NCI-H1105 (cell line): ENCODE data around the gene SCYGR2.
"Not testable (repeated sequence)": the region's sequence is repeated elsewhere in the genome, so short reads cannot be mapped to it uniquely, and the experiment has no call there.

Source experiments
- DNase-seq: peaks from one replicate; lab custom pipeline; 2025; lab: John Stamatoyannopoulos, UW

Gene SCYGR2, protein sequence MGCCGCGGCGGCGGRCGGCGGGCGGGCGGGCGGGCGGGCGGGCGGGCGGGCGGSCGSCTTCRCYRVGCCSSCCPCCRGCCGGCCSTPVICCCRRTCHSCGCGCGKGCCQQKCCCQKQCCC

GRCh38 chr2:227598835-227599503 is at the start of gene SCYGR2:
TSS of gene SCYGR2 (plus strand) at chr2:227598893. CDS start at chr2:227598893, 0 bp downstream.
- DNase-seq, result not testable (repeated sequence)

DNA sequence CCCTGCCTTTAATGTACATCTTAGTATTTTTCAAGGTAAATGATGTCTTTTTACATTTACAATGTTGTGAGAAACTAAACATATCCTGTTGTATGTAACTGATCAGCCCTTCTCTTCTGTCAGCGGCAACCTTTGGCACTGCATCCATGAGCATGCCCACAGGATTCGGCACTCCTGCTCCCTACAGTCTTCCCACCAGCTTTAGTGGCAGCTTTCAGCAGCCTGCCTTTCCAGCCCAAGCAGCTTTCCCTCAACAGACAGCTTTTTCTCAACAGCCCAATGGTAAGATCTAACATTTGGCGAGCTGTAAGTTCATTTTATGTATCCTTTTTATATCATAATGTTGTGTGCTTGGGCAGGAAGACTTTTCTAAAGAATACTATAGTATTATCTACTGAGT is 46.9 kb upstream of the SCYGR2 start:
- DNase-seq, result no peak

DNA sequence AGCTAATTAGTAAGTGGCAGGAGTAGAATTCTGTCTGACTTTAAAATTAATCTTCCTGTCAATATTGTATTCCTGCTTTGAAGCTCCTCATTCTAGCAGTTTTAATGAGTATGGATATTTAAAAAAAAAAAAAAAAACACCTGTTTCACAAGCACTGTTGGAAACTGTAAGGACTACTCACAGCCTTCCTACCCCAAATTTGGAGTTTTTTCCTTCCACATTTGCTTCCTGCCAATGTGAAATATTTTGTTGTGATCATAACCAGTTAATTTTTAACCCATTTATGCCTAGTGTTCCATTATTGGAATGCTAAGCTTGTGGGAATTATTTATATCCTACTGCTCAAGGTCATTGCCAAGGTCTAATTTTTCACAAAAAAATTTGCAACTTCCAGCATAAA is 36.1 kb upstream of the SCYGR2 start:
- no peak for DNase-seq

- DNase-seq, result no peak
Measured at GRCh38 chr2:227565080-227565479, 33.6 kb upstream of the SCYGR2 start.

DNA sequence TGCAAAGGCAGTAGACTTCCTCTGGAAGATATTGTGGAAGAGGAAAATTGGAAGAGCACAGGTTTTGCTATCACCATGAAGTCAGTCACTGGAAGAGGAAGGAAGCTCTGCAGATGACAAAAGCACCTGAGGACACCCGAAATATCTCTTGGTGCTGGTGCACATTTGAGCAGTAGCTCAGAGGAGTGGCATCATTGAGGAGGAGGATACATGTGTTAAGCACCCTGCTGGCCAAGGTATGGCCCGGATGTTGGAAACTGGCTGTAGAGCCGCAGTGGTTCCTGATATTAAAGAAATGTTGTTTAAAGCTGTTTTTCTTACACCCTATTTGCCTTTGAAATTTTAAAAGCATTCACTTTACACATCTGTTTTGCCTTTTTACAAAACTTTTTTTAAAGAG is 32.7 kb upstream of the SCYGR2 start:
- DNase-seq, result no peak

DNA sequence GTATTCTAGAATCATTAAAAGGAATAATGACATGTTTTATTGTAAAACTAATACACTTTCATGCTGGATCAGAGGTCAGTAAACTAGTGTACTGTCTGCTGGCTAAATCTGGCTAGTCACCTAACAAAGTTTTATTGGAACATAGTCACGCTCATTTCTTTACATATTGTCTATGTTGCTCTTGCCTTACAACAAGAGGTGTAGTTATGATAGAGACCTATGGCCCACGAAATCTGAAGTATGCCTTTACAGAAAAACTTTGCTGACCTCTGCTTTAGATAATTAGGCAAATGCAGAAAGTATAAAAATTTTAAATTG is 29.9 kb upstream of the SCYGR2 start:
- DNase-seq, result no peak

- DNase-seq, result no peak
Measured at GRCh38 chr2:227570615-227571014, 28.1 kb upstream of the SCYGR2 start.

- no peak for DNase-seq
Measured at GRCh38 chr2:227576110-227576509, 22.6 kb upstream of the SCYGR2 start.

- no peak for DNase-seq
Measured at GRCh38 chr2:227576812-227577211, 21.9 kb upstream of the SCYGR2 start.

GRCh38 chr2:227577555-227577954 is 21.1 kb upstream of the SCYGR2 start:
- no peak for DNase-seq

GRCh38 chr2:227578642-227579041 is 20.1 kb upstream of the SCYGR2 start:
- DNase-seq, result no peak

DNA sequence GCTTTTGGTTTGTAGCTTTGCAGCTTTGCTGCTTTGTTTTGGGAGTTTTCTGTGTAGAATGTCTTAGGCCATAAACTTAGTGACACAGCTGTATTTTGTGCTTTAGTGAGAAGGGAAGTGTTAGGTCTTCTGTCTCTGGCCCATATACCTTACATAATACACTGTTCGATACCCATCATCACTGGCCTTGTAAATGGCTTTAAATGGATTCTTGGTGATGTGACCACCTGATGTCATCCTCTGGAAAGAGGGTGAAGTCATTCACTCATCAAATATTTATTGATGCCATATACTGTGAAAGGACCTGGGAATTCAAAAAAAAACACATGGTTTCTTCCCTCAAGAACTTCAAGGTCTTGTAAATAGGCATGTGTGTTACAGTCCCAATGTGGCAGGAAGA is 18.9 kb upstream of the SCYGR2 start:
- no peak for DNase-seq

DNA sequence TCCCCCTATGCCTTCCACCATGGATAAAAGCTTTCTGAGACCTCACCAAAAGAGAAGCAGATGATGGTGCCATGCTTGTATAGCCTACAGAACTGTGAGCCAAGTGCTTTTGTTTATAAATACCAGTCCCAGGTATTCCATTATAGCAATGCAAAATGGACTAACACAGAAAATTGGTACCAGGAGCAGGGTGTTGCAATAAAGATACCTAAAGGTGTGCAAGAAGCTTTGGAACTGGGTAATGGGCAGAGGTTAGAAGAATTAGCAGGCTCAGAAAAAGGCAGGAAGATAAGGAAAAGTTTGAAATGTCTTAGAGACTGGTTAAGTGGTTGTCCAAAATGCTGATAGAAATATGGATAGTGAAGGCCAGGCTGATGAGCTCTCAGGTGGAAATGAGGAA is 16.3 kb upstream of the SCYGR2 start:
- DNase-seq, result no peak

GRCh38 chr2:227592694-227593387 is 5.9 kb upstream of the SCYGR2 start:
- DNase-seq, result no peak

DNA sequence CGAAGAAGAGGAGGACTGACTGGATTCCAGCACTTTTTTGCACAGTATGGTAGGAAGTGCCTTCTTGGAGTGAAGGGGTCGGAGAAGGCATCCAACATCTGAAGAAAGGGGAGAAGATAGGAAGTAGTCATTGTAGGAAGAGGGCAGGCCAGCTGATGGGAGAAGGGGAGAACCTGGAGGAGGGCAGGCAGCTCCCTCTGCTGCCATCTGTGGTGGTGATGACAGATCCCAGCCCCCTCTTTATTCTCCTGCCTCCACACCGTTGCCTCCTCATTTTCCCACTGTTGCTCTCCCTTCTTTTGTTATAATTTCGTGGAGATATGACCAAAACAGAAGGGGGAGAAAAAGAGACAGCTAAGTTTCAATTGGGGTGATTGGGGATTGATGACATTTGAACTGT is 2.9 kb upstream of the SCYGR2 start:
- no peak for DNase-seq

DNA sequence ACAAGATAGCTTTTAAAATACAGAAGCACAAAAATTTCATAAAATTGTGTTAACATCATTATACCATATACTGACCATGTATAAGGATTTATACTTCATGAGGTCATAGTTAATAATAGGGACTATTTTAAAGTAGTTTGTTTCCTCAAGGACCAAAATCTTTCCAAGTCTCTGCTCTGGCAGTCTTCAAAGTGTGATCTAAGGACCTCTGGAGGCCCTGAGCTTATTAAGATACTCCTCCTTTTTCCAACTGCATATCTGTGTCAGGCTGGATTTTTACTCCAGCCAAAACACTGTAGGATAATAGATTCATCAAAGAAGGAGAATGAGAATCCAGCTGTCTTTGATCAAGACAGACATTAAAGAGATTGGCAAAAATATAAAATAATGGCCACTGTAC is 1.7 kb upstream of the SCYGR2 start:
- DNase-seq, result no peak

DNA sequence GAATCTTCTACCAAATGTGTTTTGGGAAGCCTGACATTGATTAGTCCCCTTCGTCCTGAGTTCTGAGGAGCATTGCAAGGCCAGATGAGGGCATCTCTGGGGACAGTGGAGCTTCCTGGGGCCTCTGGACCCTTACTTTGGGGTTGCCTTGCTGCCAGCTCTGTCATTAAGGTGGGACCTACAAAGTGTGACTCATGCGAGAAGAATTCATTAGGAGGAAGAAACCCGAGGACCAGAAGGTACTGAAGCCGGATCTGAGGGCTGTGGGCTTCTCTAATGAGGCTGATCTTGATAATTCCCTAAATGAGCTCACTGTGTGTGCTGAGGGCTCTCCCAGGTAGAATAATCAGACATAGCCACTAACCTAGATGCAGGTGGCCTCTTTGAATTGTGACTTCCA is 695 bp upstream of the SCYGR2 start:
- DNase-seq, result no peak

DNA sequence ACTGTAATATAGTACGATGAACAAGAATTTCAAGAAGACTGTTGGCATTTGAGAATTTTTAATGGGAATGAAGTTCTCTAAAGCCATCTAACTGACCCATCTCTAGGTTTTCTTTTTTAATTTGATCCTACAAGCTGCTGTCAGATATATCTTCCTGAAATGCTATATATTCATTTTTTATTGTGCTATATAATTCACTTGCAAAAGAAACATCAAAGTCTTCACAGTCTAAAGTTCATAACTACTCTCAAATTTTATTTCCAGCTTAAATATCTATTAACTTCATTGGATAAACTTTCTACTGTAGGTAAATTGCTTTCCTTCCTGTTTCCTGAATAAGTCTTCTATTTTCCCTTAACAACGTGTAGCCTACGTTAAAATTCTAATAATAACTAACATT is 3.7 kb downstream of the SCYGR2 start:
- no peak for DNase-seq

DNA sequence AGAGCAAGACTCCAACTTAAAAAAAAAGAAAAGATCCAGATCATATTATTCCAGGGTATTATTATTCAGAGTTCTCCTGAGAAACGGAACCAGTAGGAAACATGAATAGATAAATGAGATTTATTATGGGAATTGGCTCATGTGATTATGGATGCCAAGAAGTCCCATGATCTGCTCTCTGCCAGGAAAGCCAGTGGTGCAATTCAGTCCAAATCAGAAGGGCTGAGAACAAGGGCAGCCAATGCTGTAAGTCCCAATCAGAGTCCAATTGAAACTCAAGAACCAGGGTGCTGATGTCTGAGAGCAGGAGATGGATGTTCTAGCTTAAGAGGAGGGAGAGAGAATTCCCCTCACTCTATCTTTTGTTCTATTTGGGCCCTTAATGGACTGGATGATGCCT is 7.8 kb downstream of the SCYGR2 start:
- DNase-seq, result no peak

GRCh38 chr2:227607941-227608340 is 9.2 kb downstream of the SCYGR2 start:
- DNase-seq, result no peak

- no peak for DNase-seq
Measured at GRCh38 chr2:227608561-227609338, 10.1 kb downstream of the SCYGR2 start.

DNA sequence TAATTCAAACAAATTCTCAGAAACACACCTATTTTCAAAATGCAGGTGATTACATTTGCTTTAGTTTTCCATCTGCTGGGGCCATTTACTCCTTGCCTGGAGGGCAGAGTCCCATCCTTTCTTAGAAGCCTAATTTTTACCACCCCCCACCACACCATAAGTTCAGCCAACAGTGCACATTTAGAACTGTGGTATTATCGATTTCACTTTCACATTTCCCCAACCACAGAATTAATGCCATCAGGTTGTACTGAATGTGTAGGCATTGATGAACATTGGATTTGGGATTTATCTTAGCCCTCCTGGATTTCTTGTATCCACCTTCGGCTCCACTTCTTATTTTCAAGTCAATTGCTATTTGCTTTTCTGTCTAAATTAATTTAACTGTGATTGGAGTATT is 11.4 kb downstream of the SCYGR2 start:
- no peak for DNase-seq
